SK-N-SH treated with all-trans-retinoic acid at 6 μM for 48 hours (cell line): ENCODE measurements around the gene BARX2.
"Not testable (repeated sequence)": the region's sequence is repeated elsewhere in the genome, so short reads cannot be mapped to it uniquely, and the experiment has no call there.

ENCODE experiments used
- ARNTL ChIP-seq: fragments of 450-650 bp; formaldehyde crosslinking; IDR thresholded peaks from 2 replicates; pipeline ENCODE4 v1.5.0; 2020; ENCODE audit warnings: low read depth, mild to moderate bottlenecking, moderate library complexity, borderline replicate concordance
- CSDC2 ChIP-seq: fragments of 250-450 bp; sonication (Bioruptor Pico); IDR thresholded peaks from 2 replicates; pipeline ENCODE4 v1.5.0; 2020; ENCODE audit warnings: mild to moderate bottlenecking, moderate library complexity
- ESRRG ChIP-seq: fragments of 250-450 bp; sonication (Bioruptor Pico); IDR thresholded peaks from 2 replicates; pipeline ENCODE4 v1.6.1; 2021; ENCODE audit warnings: mild to moderate bottlenecking
- POU6F1 ChIP-seq: fragments of 250-450 bp; sonication (Bioruptor Pico); IDR thresholded peaks from 2 replicates; pipeline ENCODE4 v1.8.0; 2021; ENCODE audit warnings: low read depth, mild to moderate bottlenecking, moderate library complexity, borderline replicate concordance
- RARB ChIP-seq: fragments of 250-450 bp; sonication (Bioruptor Pico); IDR thresholded peaks from 2 replicates; pipeline ENCODE4 v1.8.0; 2021; ENCODE audit warnings: mild to moderate bottlenecking, moderate library complexity
- ZC3H10 ChIP-seq: fragments of 250-450 bp; sonication (Bioruptor Pico); IDR thresholded peaks from 2 replicates; pipeline ENCODE4 v1.5.1; 2021; ENCODE audit warnings: mild to moderate bottlenecking, moderate library complexity
- ZFP3 ChIP-seq: fragments of 250-450 bp; sonication (Bioruptor Pico); IDR thresholded peaks from 2 replicates; pipeline ENCODE4 v1.5.0; 2020; ENCODE audit warnings: mild to moderate bottlenecking, moderate library complexity
- ZFP30 ChIP-seq: fragments of 450-650 bp; formaldehyde crosslinking; IDR thresholded peaks from 2 replicates; pipeline ENCODE4 v1.5.0; 2022; ENCODE audit warnings: mild to moderate bottlenecking, moderate library complexity

DNA sequence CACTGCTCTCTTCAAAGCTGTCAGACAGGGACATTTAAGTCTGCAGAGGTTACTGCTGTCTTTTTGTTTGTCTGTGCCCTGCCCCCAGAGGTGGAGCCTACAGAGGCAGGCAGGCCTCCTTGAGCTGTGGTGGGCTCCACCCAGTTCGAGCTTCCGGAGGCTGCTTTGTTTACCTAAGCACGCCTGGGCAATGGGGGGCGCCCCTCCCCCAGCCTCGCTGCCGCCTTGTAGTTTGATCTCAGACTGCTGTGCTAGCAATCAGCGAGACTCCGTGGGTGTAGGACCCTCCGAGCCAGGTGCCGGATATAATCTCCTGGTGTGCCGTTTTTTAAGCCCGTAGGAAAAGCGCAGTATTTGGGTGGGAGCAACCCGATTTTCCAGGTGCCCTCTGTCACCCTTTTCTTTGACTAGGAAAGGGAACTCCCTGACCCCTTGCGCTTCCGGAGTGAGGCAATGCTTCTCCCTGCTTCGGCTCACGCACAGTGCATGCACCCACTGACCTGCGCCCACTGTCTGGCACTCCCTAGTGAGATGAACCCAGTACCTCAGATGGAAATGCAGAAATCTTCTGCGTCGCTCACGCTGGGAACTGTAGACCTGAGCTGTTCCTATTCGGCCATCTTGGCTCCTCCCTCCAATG, 31.2 kb upstream of the BARX2 start:
- TF ChIP-seq RARB (CRISPR knock-in tag); POU6F1 (CRISPR knock-in tag); ZC3H10 (CRISPR knock-in tag); ZFP30; ARNTL (CRISPR knock-in tag); CSDC2 (CRISPR knock-in tag); ZFP3; ESRRG (CRISPR knock-in tag): not testable (repeated sequence)
